Right hindlimb (tissue), 1 donor: ENCODE data around the gene DYNLRB2.

ENCODE experiments used
- DNase-seq: peaks from one replicate; pipeline ENCODE4 v3.0.0-alpha.2; 2018

The DYNLRB2 gene

GRCh38 chr16:80554033-80554432 is 13.2 kb downstream of the DYNLRB2 start:
- peak; percentile 53 for DNase-seq

- DNase-seq: no peak
Measured at GRCh38 chr16:80556481-80556880, 15.7 kb downstream of the DYNLRB2 start.

DNA sequence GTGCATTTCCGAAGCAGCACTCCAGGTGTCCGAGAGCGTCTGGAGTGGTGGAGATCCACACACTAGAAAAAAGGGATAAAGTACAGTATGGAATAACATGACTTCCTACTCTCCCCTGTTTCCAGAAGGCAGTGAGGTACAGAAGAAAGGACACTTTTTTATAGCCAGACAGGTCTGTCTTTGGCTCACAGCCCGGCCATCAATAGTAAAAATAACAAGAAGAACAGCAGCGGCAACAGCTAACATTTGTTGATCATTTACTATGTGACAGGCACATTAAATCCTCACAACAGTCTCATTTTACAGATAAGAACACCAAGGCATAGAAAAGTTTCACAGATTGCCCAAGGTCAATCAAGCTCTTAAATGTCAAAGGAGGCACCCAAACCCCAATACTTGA is 16.2 kb downstream of the DYNLRB2 start:
- DNase-seq: no peak

DNA sequence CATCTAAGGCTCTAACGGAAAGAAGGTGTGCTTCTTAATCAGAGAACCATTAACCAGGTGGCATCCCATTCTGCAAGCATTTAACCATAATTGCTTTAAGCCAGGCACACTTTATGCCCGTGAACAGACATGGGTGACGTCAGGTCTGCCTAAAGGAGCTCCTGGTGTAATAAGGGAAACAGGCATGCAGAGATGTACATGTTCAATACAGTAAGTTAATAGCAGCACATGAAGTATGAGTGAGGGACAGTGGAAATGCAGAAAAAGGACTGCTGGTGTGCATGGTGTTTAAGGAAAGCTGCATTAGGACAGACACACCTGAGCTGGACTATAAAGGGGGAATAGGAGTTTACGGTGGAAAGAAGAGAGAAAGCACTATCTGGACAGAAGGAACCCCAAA is 18.6 kb downstream of the DYNLRB2 start:
- no peak for DNase-seq

DNA sequence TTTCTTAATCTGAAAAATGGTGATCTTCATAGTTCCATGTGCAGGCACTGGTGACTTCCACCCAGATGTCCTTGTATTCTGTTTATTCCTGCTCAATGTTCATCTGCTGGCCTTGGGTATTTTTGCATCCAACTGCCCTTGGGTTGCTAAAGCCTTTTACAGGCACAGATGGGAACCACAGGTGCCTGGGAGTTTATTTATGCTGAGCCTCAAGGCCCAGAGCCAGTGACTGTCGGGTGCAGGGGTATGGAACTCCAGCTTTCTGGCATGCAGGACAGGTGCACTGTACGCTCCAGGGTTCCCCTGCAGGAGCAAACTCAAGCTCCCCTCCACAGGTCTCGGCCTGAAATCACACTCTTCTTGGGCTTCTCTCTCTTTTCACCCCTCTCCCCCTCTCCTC is 22.3 kb downstream of the DYNLRB2 start:
- DNase-seq: no peak

GRCh38 chr16:80564394-80564793 is 23.6 kb downstream of the DYNLRB2 start:
- DNase-seq: no peak

DNA sequence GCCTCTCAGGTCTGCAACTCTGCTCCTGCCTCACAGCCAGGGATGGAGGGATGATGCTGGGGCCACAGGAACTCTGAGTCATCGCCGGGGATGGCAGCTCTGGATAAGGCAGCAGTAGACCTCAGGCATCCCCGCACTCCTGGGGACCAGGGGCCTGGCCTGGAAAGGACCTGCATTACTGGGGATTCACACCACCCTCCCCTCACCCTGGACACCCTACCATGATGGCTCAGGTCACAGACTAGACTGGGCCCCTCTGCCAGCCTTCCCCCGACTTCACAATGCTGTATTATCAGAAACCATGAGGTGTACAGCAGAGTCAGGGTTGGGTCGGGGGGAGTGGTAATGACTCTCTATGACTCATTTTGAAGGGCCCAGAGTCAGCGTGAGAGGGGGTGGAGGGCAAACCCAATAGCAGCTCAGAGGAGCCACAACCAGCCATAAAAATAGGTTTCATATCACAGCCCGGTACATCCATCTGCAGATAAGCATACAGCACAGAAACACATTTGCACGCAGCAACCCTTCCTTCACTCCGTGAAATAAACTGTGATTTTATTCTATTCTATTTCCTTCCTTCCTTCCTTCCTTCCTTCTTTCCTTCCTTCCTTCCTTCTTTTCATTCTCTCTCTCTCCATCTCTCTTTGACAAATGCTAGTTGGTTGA is 28.8 kb downstream of the DYNLRB2 start:
- no peak for DNase-seq

GRCh38 chr16:80570106-80570478 is 29.3 kb downstream of the DYNLRB2 start:
- DNase-seq: peak; percentile 27

DNA sequence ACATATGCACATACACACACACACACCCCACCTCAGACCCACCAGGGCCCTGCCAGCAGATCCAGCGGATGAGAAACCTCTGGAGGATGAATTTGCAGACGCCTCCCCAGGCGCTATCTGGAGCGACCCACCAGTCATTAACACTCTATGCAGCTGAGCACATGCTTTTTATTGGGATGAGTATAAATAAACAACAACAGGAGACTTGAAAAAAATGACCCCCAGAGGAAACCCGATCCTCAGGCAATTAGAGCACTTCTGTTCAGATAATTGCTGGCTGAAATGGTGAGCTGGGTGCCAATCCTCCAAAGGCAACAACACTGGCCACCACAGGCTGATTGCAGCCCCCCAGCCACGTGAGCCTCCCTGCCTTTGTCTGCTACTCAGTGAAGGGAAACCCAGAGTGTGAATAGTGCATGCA is 32.9 kb downstream of the DYNLRB2 start:
- DNase-seq: no peak

- no peak for DNase-seq
Measured at GRCh38 chr16:80576343-80576912, 35.6 kb downstream of the DYNLRB2 start.

GRCh38 chr16:80577485-80578280 is 36.9 kb downstream of the DYNLRB2 start:
- no peak for DNase-seq

- no peak for DNase-seq
Measured at GRCh38 chr16:80580109-80580832, 39.5 kb downstream of the DYNLRB2 start.

- DNase-seq: no peak
Measured at GRCh38 chr16:80583466-80583865, 42.7 kb downstream of the DYNLRB2 start.

DNA sequence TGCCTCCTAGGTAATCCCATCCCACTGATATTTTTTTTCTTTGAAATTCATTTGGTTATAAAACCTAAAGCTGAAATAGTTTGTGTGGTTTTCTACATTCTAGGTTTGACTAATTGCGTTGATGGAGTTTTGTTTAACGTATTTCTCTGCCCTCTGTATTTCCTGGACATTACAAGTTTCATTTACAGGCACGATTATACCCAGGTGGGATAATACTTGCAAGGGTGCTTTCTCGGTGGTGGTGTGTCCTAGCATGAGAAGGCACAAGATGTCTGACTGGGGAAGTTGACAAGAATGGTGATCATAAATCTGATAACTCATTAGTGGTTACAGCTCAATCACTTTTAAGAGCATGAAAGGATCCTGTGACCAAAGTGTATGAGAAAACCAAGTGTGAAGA is 45.0 kb downstream of the DYNLRB2 start:
- no peak for DNase-seq

- no peak for DNase-seq
Measured at GRCh38 chr16:80586476-80586875, 45.7 kb downstream of the DYNLRB2 start.

- DNase-seq: no peak
Measured at GRCh38 chr16:80587071-80587470, 46.3 kb downstream of the DYNLRB2 start.

DNA sequence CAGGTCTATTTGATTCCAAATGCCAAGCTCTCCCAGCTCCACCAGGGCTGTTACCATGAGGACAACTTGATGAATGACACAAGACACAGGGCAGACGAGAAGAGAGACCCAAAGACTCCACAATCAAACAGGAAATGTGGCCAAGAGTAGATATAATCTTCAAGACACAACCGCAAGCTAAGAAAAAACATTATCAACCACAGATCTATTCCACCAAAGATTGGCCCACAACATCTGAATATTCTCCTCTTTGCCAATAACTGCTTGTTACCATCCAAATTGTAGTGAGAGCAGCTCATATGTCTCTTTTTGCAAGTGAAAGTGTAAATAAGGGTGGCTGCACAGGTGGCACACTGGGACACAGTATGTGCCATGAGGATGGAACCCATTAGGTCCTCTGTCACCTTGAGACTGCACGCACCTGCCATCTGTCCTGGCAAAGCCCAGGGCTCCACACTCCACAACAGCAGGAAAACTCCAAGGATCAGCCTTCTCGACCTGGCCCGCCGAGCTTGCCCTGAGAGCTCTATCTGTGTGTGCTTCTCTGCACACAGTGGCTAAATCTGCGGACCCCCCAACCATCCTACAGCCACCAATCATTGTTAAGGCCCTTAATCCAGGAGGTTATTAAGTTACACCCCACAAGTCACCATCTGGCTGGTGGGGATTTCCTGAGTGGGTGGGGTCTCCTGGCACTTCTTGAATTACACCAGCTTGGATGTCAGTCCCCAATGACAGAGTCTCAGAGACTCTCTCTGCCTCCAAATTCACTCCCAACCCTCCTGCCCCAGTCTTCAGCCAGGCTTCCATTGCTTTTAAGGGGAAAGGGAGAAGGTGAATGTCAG is 50.5 kb downstream of the DYNLRB2 start:
- DNase-seq: peak; percentile 23

GRCh38 chr16:80592273-80592672 is 51.5 kb downstream of the DYNLRB2 start:
- DNase-seq: no peak

- DNase-seq: no peak
Measured at GRCh38 chr16:80594756-80595155, 54.0 kb downstream of the DYNLRB2 start.

- no peak for DNase-seq
Measured at GRCh38 chr16:80596507-80597207, 55.9 kb downstream of the DYNLRB2 start.

DNA sequence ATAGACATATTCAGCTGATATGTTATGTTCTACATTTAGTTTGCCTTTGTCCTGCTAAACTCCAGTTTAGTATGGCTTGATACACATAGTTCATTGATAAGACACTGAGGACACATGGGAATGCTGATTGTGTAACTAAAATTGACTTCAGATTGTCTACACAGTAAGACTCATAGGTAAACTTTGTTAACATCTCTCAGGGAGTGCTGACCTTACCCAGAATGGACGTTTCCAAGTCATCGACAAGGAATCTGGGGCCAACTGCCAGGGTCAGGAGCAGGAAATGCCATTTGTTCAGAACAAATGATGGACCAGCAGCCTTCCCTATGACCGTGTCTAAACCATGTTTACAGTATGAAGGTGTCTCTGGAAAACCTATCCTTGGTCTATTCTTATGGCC is 58.7 kb downstream of the DYNLRB2 start:
- no peak for DNase-seq
